ENCODE data around the gene GHRH.

The GHRH gene

DNA sequence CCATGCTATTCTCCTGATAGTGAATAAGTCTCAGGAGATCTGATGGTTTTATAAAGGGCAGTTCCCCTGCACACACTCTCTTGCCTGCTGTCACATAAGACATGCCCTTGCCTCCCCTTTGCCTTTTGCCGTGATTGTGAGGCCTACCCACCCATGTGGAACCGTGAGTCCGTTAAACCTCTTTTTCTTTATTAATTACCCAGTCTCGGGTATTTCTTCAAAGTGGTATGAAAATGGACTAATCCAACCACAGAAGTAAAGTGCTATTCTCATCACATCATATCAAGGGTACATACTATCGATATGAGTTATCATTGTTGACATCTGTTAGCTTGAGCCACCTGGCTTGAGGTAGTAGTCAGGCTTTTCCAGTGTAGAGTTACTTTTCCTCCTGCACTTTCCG lies 30.1 kb upstream of the GHRH start:
- no peak for DNase-seq
- no peak overlapping the region for H3K4me3 ChIP-seq (ENCODE audit: insufficient read depth, low read depth, low read length, poor library complexity, severe bottlenecking)
- H3K27ac ChIP-seq (ENCODE audit: insufficient read depth, low read length, poor library complexity, severe bottlenecking) = no peak overlapping the region
- no peaks in the 10 kb centered on the region for H3K27me3 ChIP-seq (replicated peaks; ENCODE audit: control insufficient read depth, insufficient read depth, low read length, poor library complexity, severe bottlenecking)
- no peaks in the 10 kb centered on the region for H3K36me3 ChIP-seq (ENCODE audit: control insufficient read depth, insufficient read depth, low read length)
- H3K9me3 ChIP-seq (ENCODE audit: control insufficient read depth, low read length) = no peaks in the 10 kb centered on the region
- H3K4me1 ChIP-seq (ENCODE audit: control insufficient read depth, insufficient read depth, low read length, poor library complexity, severe bottlenecking) = peaks cover 6% of the 10 kb centered on the region

DNA sequence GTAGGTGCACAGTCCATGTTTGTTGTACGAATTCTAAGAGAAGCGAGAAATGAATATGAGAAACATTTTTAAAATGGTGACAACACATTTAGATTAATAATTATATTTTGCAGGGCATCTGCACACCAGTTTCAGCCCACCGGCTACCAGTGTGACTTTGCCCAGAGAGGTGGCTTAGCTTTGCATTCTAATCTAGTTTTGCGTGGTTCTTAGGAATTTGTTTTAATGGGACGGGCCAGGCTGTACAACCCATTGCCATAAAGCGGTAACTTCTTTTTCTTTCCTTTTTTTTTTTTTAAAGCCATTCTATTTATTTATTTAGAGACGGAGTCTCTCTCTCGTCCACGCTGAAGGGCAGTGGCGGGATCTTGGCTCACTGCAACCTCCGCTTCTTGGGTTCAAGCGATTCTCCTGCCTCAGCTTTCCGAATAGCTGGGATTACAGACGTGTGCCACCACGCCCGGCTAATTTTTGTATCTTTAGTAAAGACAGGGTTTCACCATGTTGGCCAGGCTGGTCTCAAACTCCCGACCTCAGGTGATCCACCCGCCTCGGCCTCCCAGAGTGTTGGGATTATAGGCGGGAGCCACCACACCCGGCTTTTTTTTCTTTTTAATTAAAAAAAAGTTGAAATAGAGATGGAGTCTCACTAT lies 28.7 kb upstream of the GHRH start:
- Histone ChIP-seq H3K4me1 (ENCODE audit: control insufficient read depth, insufficient read depth, low read length, poor library complexity, severe bottlenecking) (peaks cover 6% of the 10 kb centered on the region), H3K4me3 (ENCODE audit: insufficient read depth, low read depth, low read length, poor library complexity, severe bottlenecking) (peak overlapping the region; percentile 99)
- DNase-seq = no peak

DNA sequence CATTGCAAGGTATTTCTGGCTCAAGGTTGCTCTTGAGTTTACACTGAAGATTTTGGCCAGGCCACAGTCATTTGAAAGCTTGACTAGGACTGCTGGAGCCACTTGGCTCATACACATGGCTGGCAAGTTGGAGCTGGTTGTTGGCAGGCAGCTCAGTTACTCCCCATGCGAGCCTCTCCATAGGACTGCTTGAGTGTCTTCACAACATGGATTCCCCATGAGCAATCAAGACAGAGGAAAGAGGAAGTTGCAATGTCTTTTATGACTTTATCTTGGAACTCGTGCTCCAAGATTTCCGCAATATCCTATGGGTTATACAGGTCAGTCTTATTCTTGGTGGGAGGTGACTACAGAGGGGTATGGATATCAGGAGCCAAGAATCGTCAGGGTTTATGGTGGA lies 26.5 kb upstream of the GHRH start:
- Histone ChIP-seq H3K27me3 (replicated peaks; ENCODE audit: control insufficient read depth, insufficient read depth, low read length, poor library complexity, severe bottlenecking) (no peaks in the 10 kb centered on the region), H3K4me1 (ENCODE audit: control insufficient read depth, insufficient read depth, low read length, poor library complexity, severe bottlenecking) (peaks cover 6% of the 10 kb centered on the region), H3K9me3 (ENCODE audit: control insufficient read depth, low read length) (no peaks in the 10 kb centered on the region), H3K36me3 (ENCODE audit: control insufficient read depth, insufficient read depth, low read length) (no peaks in the 10 kb centered on the region), H3K27ac (ENCODE audit: insufficient read depth, low read length, poor library complexity, severe bottlenecking) (no peak overlapping the region), H3K4me3 (ENCODE audit: insufficient read depth, low read depth, low read length, poor library complexity, severe bottlenecking) (no peak overlapping the region)
- DNase-seq = no peak

More for the DNA sequence above, 28.7 kb upstream of the GHRH start:
- H3K36me3 ChIP-seq (ENCODE audit: control insufficient read depth, insufficient read depth, low read length) = no peaks in the 10 kb centered on the region
- H3K27me3 ChIP-seq (replicated peaks; ENCODE audit: control insufficient read depth, insufficient read depth, low read length, poor library complexity, severe bottlenecking) = no peaks in the 10 kb centered on the region
- H3K27ac ChIP-seq (ENCODE audit: insufficient read depth, low read length, poor library complexity, severe bottlenecking) = peak overlapping the region; percentile 90
- no peaks in the 10 kb centered on the region for H3K9me3 ChIP-seq (ENCODE audit: control insufficient read depth, low read length)

DNA sequence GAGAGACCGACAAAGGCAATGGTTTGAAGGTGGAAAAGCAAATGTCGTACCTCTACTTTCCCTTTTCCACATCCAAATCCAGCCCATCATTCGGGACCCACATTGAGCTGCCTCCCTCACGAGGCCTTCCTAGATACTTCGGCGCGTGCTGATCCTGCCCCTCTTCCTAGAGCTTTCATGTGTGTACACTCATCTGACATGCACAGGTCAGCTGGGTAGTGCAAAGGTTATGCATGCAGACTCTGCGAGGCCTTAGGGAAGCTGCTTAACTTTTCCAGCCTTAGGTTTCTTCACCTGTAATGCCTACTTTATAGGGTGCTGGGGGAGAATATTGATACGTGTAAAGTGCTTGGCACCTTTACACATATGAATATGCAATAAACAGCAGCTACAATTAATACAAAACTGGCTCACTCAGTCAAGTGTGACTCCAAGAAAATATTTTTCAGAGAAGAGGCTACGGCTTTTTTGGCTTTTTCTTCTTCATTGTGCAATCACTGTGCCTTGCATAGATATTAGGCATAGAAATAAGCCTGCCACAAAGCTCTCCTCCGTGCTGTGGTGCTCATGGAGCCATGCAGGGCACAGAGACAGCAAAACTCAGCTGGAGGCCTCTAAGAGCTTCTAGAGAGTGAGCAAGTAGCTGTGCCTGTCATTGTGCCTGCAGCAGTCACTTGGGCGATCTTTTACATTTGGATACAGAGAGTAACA lies 24.2 kb upstream of the GHRH start:
- no peak overlapping the region for H3K4me3 ChIP-seq (ENCODE audit: insufficient read depth, low read depth, low read length, poor library complexity, severe bottlenecking)
- peaks cover 6% of the 10 kb centered on the region for H3K4me1 ChIP-seq (ENCODE audit: control insufficient read depth, insufficient read depth, low read length, poor library complexity, severe bottlenecking)
- no peak overlapping the region for H3K27ac ChIP-seq (ENCODE audit: insufficient read depth, low read length, poor library complexity, severe bottlenecking)
- H3K36me3 ChIP-seq (ENCODE audit: control insufficient read depth, insufficient read depth, low read length) = no peaks in the 10 kb centered on the region
- H3K27me3 ChIP-seq (replicated peaks; ENCODE audit: control insufficient read depth, insufficient read depth, low read length, poor library complexity, severe bottlenecking) = no peaks in the 10 kb centered on the region
- no peak for DNase-seq
- H3K9me3 ChIP-seq (ENCODE audit: control insufficient read depth, low read length) = no peaks in the 10 kb centered on the region

DNA sequence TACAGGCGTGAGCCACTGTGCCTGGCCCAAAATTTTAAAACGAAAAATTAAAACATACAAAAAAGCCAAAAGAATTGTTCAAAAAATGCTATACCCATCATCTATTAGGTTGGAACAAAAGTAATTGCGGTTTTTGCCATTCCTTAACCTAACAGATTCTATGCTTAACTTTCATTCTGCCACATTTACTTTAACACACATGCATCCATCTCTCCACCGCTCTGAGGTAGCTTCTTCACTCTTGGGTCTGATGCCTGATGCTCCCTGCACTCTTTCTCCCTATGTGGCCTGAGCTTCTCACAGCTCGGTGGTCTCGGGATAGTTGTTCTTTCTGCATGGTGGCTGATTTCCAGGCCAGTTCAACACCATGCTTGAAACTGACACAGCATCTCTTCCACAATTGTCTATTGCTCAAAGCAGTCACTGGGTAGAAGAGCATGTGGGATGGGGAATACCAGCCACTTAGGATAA lies 23.1 kb upstream of the GHRH start:
- DNase-seq = no peak
- Histone ChIP-seq H3K4me3 (ENCODE audit: insufficient read depth, low read depth, low read length, poor library complexity, severe bottlenecking) (no peak overlapping the region), H3K4me1 (ENCODE audit: control insufficient read depth, insufficient read depth, low read length, poor library complexity, severe bottlenecking) (no peaks in the 10 kb centered on the region), H3K36me3 (ENCODE audit: control insufficient read depth, insufficient read depth, low read length) (no peaks in the 10 kb centered on the region), H3K27ac (ENCODE audit: insufficient read depth, low read length, poor library complexity, severe bottlenecking) (no peak overlapping the region), H3K9me3 (ENCODE audit: control insufficient read depth, low read length) (no peaks in the 10 kb centered on the region), H3K27me3 (replicated peaks; ENCODE audit: control insufficient read depth, insufficient read depth, low read length, poor library complexity, severe bottlenecking) (no peaks in the 10 kb centered on the region)

DNA sequence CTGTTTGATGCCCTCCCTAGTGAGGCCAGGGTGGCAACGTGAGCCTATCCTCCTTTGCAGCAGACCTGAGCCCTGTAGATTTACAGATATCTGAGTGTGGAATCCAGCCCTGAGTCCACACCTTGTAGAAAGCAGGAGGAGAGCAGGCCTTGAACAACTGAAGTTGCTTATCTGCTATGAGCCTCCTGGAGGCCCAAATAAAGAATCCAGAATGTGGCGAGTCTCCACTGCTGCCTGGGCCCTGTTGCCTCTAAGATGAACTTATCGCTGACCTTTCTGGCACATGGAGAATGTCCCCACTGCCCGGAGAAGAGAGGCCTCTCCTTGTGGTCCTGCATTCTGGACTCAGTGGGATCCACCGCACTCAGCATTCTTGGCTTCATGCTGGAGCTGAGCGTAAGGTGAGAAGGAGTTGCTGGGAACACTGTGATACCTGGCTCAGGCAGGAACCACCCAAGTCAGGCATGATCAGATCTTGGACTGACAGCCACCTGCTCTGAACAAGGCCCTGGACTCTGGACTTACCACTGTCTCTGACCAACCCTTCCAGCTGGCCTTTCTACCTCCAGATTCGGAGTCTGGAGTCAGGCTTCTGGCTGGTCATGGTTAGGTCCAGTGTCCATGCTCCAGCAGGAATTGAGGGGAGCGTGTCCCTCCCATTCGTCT lies 22.0 kb upstream of the GHRH start:
- Histone ChIP-seq H3K27me3 (replicated peaks; ENCODE audit: control insufficient read depth, insufficient read depth, low read length, poor library complexity, severe bottlenecking) (no peaks in the 10 kb centered on the region), H3K4me3 (ENCODE audit: insufficient read depth, low read depth, low read length, poor library complexity, severe bottlenecking) (no peak overlapping the region), H3K9me3 (ENCODE audit: control insufficient read depth, low read length) (no peaks in the 10 kb centered on the region), H3K36me3 (ENCODE audit: control insufficient read depth, insufficient read depth, low read length) (no peaks in the 10 kb centered on the region), H3K4me1 (ENCODE audit: control insufficient read depth, insufficient read depth, low read length, poor library complexity, severe bottlenecking) (no peaks in the 10 kb centered on the region), H3K27ac (ENCODE audit: insufficient read depth, low read length, poor library complexity, severe bottlenecking) (no peak overlapping the region)
- no peak for DNase-seq

DNA sequence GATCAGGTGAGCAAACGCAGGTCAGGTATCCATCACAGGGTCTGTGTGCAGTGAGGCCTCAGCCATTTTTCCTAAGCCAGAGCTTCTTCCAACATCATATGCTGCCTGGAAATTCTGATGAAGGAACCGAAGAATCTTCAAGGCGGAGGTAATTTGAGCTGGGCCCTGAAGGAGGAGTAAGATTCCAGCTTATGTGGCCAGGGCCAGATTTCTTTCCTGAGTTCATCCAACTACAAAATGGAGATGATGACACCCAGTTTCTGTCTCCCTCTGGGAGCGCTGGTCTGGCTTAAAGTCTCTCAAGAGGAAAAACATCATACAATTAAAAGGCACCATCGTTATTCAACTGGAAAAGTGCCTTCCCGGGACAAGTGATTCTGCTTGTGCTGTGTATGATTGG lies 20.9 kb upstream of the GHRH start:
- H3K4me1 ChIP-seq (ENCODE audit: control insufficient read depth, insufficient read depth, low read length, poor library complexity, severe bottlenecking) = no peaks in the 10 kb centered on the region
- no peaks in the 10 kb centered on the region for H3K27me3 ChIP-seq (replicated peaks; ENCODE audit: control insufficient read depth, insufficient read depth, low read length, poor library complexity, severe bottlenecking)
- no peak for DNase-seq
- no peaks in the 10 kb centered on the region for H3K9me3 ChIP-seq (ENCODE audit: control insufficient read depth, low read length)
- no peak overlapping the region for H3K4me3 ChIP-seq (ENCODE audit: insufficient read depth, low read depth, low read length, poor library complexity, severe bottlenecking)
- no peak overlapping the region for H3K27ac ChIP-seq (ENCODE audit: insufficient read depth, low read length, poor library complexity, severe bottlenecking)
- H3K36me3 ChIP-seq (ENCODE audit: control insufficient read depth, insufficient read depth, low read length) = no peaks in the 10 kb centered on the region

DNA sequence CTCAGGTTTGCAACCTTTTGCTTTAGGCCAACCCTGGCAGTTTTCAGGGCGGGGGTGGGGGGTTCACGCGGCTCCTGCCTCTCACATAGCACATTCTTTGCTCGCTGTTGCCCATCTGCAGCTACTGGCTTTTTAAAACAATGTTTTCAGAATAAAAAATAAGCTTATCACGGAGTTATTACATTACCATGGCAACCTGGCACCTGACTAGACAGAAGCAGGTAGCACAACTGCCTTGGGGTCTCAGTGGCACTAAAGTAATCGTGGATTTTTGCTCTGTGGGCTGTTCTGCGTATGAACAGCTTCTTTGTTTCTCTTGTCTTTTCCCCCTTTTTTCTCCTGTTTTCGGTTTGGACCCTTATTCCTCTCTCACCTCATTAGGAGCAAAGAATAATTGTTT lies 18.8 kb upstream of the GHRH start:
- no peak overlapping the region for H3K27ac ChIP-seq (ENCODE audit: insufficient read depth, low read length, poor library complexity, severe bottlenecking)
- no peaks in the 10 kb centered on the region for H3K36me3 ChIP-seq (ENCODE audit: control insufficient read depth, insufficient read depth, low read length)
- no peak overlapping the region for H3K4me3 ChIP-seq (ENCODE audit: insufficient read depth, low read depth, low read length, poor library complexity, severe bottlenecking)
- H3K4me1 ChIP-seq (ENCODE audit: control insufficient read depth, insufficient read depth, low read length, poor library complexity, severe bottlenecking) = no peaks in the 10 kb centered on the region
- H3K9me3 ChIP-seq (ENCODE audit: control insufficient read depth, low read length) = no peaks in the 10 kb centered on the region
- no peak for DNase-seq
- H3K27me3 ChIP-seq (replicated peaks; ENCODE audit: control insufficient read depth, insufficient read depth, low read length, poor library complexity, severe bottlenecking) = no peaks in the 10 kb centered on the region

DNA sequence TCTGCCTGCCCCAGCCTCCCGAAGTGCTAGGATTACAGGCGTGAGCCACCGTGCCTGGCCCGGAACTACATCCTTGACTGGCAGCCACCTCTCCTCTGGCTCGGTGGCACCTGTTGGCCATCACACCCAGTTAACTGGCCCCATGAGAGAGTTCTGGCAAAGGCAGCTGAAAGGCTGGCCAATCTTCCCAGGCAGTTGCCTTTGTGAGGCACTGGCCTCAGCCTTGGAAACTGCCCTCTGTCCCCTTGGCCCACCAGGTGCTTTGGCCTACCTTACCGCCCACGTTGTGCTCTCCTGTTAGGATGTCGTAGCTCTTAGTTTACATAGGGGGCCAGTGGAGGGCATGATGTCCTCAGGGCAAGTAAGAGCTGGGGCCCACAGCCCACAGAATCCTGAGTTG lies 18.2 kb upstream of the GHRH start:
- Histone ChIP-seq H3K27me3 (replicated peaks; ENCODE audit: control insufficient read depth, insufficient read depth, low read length, poor library complexity, severe bottlenecking) (no peaks in the 10 kb centered on the region), H3K27ac (ENCODE audit: insufficient read depth, low read length, poor library complexity, severe bottlenecking) (no peak overlapping the region), H3K9me3 (ENCODE audit: control insufficient read depth, low read length) (no peaks in the 10 kb centered on the region), H3K36me3 (ENCODE audit: control insufficient read depth, insufficient read depth, low read length) (no peaks in the 10 kb centered on the region), H3K4me1 (ENCODE audit: control insufficient read depth, insufficient read depth, low read length, poor library complexity, severe bottlenecking) (no peaks in the 10 kb centered on the region), H3K4me3 (ENCODE audit: insufficient read depth, low read depth, low read length, poor library complexity, severe bottlenecking) (no peak overlapping the region)
- DNase-seq = no peak

DNA sequence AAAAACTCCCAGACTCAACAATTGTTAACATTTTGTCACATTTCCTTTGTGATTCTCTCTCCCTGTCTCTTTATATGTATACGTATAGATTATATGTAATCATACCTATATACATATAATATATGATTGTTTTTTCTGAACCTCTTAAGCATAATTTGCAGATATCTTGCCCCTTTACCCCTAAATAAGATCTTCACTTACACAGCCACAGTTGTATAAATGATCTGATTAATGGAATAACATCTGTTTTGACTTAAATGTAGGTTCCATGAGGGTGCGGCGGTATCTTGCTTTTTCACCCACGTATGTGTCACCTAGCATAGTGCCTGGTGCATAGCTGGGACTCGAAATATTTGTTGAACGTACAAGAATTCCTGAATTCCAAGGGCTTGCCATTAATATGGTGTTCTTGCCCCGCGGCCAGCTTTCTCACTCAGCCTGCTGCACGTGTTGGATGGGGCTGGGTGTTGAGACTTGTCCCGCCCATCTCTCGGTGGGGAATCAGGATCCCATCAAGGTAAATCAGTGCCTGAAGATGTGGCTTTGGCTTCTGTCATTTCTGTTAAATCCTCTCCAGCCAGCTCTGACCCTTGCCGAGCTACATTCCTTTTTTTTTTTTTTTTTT lies 17.5 kb upstream of the GHRH start:
- Histone ChIP-seq H3K36me3 (ENCODE audit: control insufficient read depth, insufficient read depth, low read length) (no peaks in the 10 kb centered on the region), H3K4me1 (ENCODE audit: control insufficient read depth, insufficient read depth, low read length, poor library complexity, severe bottlenecking) (no peaks in the 10 kb centered on the region), H3K9me3 (ENCODE audit: control insufficient read depth, low read length) (no peaks in the 10 kb centered on the region), H3K27me3 (replicated peaks; ENCODE audit: control insufficient read depth, insufficient read depth, low read length, poor library complexity, severe bottlenecking) (no peaks in the 10 kb centered on the region), H3K4me3 (ENCODE audit: insufficient read depth, low read depth, low read length, poor library complexity, severe bottlenecking) (no peak overlapping the region), H3K27ac (ENCODE audit: insufficient read depth, low read length, poor library complexity, severe bottlenecking) (no peak overlapping the region)
- no peak for DNase-seq
